Lung (tissue), 12 donors: Measurements from ENCODE around the gene RBM10. TPM values are rescaled to one million over a fixed set of nuclear protein-coding genes. Genes with fewer than 3 reads are reported as not detected.

Experiments used
- ATAC-seq: fragments of 200-7000 bp; cut with Tn5 transposase; one replicate; pipeline ENCODE4 v1.9.1; 2020; ENCODE audit warnings: moderate number of reproducible peaks; ENCODE audit not compliant: insufficient read depth, low FRiP score
- DNase-seq, 3 donors: peaks; one replicate each; pipeline ENCODE4 v3.0.0-alpha.2; 2013 to 2017
- H3K27ac ChIP-seq, 2 donors: one replicate each; pipeline ENCODE4 v1.5.1; 2013; ENCODE audit warnings: mild to moderate bottlenecking in 2 of 2, moderate library complexity in 2 of 2, control low read depth in 1 of 2, inconsistent platforms in 1 of 2, low read depth in 1 of 2, low read length in 1 of 2
- H3K27me3 ChIP-seq, 3 donors: one replicate each; pipeline ENCODE4 v1.5.1; 2013; ENCODE audit warnings: low read length in 2 of 3; ENCODE audit not compliant: control insufficient read depth in 3 of 3, insufficient read depth in 3 of 3
- H3K36me3 ChIP-seq, 4 donors: one replicate each; pipeline ENCODE4 v1.5.1; 2013; ENCODE audit warnings: low read length in 4 of 4, mild to moderate bottlenecking in 1 of 4, moderate library complexity in 1 of 4; ENCODE audit not compliant: control insufficient read depth in 4 of 4, insufficient read depth in 4 of 4
- H3K4me1 ChIP-seq, 5 donors: one replicate each; pipeline ENCODE4 v1.5.1; 2013; ENCODE audit warnings: low read length in 5 of 5, mild to moderate bottlenecking in 2 of 5, moderate library complexity in 1 of 5; ENCODE audit not compliant: control insufficient read depth in 5 of 5, insufficient read depth in 5 of 5
- H3K4me3 ChIP-seq: one replicate; pipeline ENCODE4 v1.5.1; 2013; ENCODE audit warnings: mild to moderate bottlenecking, control low read depth, moderate library complexity
- H3K9ac ChIP-seq, 2 donors: one replicate each; pipeline ENCODE4 v1.5.1; 2013; ENCODE audit warnings: low read length in 2 of 2, control low read depth in 1 of 2; ENCODE audit not compliant: insufficient read depth in 1 of 2
- H3K9me3 ChIP-seq, 4 donors: one replicate each; pipeline ENCODE4 v1.5.1; 2013; ENCODE audit warnings: low read length in 3 of 4, mild to moderate bottlenecking in 1 of 4, moderate library complexity in 1 of 4; ENCODE audit not compliant: control insufficient read depth in 4 of 4, insufficient read depth in 3 of 4
- WGBS, 2 donors: extraction: QIAGEN DNeasy Blood & Tissue Kit; methylation state at CpG; one replicate each; pipeline ENCODE4 v1.1.7; 2013; 5-methylcytosine and 5-hydroxymethylcytosine counted together
- polyA plus RNA-seq, 2 donors: library from polyadenylated mRNA; stranded (reverse); fragments of 200-250 nt; gene quantifications; one replicate each; pipeline ENCODE4 v1.2.1, GENCODE V29; 2013
- total RNA-seq, 2 donors: library from RNA; depleted of rRNA in 1 of 2; stranded (reverse); fragments of >200 nt in 1 of 2; gene quantifications; one replicate each; pipeline ENCODE4 v1.2.1, GENCODE V29; 2014 to 2021
- TF ChIP-seq, protein P1 (sequence below): IDR thresholded peaks from 2 replicates; pipeline ENCODE4 v1.5.1; 2012; ENCODE audit warnings: mild to moderate bottlenecking; ENCODE audit errors: control extremely low read depth, extremely low read depth
- donor health status: control.
- donor health status: control.
- donor health status: Bipolar disorder and iron deficiency.
- donor health status: healthy.
- donor health status: DM: yes; HTN: yes; CAD: no.

RBM10 gene
- total and polyA plus RNA-seq, 4 donors = 22.2 to 38.6 (median 30.5) TPM

DNA sequence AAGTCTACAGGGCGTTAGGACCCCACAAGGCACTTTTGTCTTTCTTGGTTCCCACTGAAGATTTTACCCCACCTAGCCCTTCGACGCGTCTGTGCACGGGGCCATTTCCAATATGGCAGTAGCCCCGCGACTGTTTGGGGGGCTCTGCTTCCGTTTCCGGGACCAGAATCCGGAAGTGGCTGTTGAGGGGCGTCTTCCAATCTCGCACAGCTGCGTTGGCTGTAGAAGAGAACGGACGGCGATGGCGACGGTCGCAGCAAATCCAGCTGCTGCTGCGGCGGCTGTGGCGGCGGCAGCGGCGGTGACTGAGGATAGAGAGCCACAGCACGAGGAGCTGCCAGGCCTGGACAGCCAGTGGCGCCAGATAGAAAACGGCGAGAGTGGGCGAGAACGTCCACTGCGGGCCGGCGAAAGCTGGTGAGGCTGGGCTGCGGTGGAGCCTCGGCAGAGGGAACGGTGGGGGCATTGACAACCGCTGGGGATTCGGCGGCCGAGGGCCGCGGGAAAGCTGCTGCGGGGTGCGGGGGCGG, 87.8 kb downstream of the RBM10 start, which contains the start of gene USP11:
TSS of gene USP11 (plus strand) at position 207 of the 530 bp plus-strand sequence. CDS start at position 242, 35 bp downstream.
- Histone ChIP-seq H3K9ac (peak within 1 kb of the TSS; percentile 95 to 99), H3K27ac (peak within 1 kb of the TSS; percentile 97 to 98), H3K27me3 (peaks cover 0 to 26% (median 14%) of the 10 kb centered on the region in 3 donors), H3K4me3 (peak within 1 kb of the TSS; percentile 59), H3K4me1 (peaks cover 0 to 4% (median 0%) of the 10 kb centered on the region in 5 donors), H3K36me3 (peaks cover 3 to 9% (median 4%) of the 10 kb centered on the region in 4 donors), H3K9me3 (peaks cover 0 to 1% (median 0%) of the 10 kb centered on the region in 4 donors)
- peak; percentile 83 to 86 (median 85) for DNase-seq
- ATAC-seq = peak; percentile 23
- 0 to 16% methylated on average over 36 to 46 of the region's 46 CpGs for WGBS, 2 donors
- TF ChIP-seq, protein P1, sequence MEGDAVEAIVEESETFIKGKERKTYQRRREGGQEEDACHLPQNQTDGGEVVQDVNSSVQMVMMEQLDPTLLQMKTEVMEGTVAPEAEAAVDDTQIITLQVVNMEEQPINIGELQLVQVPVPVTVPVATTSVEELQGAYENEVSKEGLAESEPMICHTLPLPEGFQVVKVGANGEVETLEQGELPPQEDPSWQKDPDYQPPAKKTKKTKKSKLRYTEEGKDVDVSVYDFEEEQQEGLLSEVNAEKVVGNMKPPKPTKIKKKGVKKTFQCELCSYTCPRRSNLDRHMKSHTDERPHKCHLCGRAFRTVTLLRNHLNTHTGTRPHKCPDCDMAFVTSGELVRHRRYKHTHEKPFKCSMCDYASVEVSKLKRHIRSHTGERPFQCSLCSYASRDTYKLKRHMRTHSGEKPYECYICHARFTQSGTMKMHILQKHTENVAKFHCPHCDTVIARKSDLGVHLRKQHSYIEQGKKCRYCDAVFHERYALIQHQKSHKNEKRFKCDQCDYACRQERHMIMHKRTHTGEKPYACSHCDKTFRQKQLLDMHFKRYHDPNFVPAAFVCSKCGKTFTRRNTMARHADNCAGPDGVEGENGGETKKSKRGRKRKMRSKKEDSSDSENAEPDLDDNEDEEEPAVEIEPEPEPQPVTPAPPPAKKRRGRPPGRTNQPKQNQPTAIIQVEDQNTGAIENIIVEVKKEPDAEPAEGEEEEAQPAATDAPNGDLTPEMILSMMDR = no peak

DNA sequence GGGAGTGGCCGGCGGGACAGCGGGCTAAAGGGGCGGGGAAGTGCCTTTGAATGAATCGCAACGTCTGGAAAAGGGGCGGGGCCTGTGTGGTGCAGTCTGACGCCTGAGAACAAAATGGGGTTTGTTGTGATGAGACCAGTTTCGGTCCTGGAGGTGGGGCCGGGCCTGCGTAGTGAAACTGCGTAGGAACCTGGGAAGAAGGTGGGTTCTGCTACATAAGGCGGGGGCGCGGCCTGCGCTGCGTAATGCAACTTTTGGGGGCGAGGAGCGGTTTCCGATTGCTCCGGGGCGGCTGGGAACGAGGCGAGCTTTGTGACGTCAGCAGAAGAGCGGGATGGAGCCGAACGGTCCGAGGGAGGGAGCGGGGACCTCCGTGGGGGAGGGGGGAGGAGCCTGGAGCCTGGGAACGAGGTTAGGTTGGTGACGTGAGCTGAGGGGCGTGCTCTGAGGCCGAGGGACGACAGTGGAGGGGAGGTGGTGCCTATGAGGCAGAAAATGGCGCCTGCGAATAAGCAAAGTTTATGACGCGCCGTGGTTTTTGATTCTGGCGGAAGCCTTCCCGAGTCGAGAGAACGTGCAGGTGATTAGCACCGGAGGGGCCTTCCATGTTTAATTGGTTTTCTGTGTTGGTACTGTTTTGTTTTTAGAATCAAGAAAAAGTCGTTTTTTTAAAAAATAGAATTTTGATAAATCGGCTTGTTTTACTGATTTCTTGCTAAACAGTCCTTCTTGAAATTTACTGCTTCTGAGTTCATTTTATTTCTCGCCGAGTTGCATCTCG, 88.5 kb downstream of the RBM10 start:
- Histone ChIP-seq H3K4me3 (peak overlapping the region; percentile 40), H3K9me3 (peaks cover 0 to 1% (median 0%) of the 10 kb centered on the region in 4 donors), H3K27ac (peak overlapping the region; percentile 89 to 97), H3K9ac (peak overlapping the region; percentile 95 to 99), H3K4me1 (peaks cover 0 to 4% (median 0%) of the 10 kb centered on the region in 5 donors), H3K36me3 (peaks cover 3 to 8% (median 3%) of the 10 kb centered on the region in 4 donors), H3K27me3 (peaks cover 0 to 26% (median 14%) of the 10 kb centered on the region in 3 donors)
- ATAC-seq = peak; percentile 88
- TF ChIP-seq, protein P1 = no peak
- peak; percentile 94 to 97 (median 97) for DNase-seq
- WGBS, 2 donors = 0 to 14% methylated on average over 42 to 51 of the region's 51 CpGs

DNA sequence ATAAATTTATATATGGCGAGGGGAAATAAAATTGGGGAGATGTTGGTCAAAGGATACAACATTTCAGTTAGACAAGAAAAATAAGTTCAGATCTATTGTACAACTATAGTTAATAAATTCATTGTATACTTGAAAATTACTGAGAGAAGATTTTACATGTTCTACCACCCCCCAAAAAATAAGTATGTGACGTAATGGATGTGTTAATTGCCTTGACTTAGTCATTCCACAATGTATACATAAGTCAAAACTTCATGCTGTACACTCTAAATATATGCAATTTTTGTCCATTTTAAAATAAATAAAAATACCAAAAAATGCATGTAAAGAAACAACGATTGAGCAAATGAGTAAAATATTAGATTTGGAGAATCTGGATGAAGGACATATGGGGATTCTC, 89.6 kb downstream of the RBM10 start:
- Histone ChIP-seq H3K36me3 (peaks cover 0 to 3% (median under 1%) of the 10 kb centered on the region in 4 donors), H3K27ac (no peak overlapping the region), H3K27me3 (peaks cover 0 to 37% (median 20%) of the 10 kb centered on the region in 3 donors), H3K4me3 (no peak overlapping the region), H3K9ac (peak overlapping the region in 1 of 2 donors; percentile 99), H3K4me1 (peaks cover 0 to 4% (median 0%) of the 10 kb centered on the region in 5 donors), H3K9me3 (peaks cover 0 to 3% (median 0%) of the 10 kb centered on the region in 4 donors)
- TF ChIP-seq, protein P1 = no peak
- WGBS, 2 donors = 59 to 66% methylated on average over 3 of the region's 3 CpGs
- DNase-seq = peak in 1 of 3 donors; percentile 20
- no peak for ATAC-seq
